Osteoblast (primary cell): ENCODE measurements around the gene FAM174A. TPM values are rescaled to one million over a fixed set of nuclear protein-coding genes. Genes with fewer than 3 reads are reported as not detected.

Experiments
- DNase-seq: peaks from one replicate; pipeline ENCODE4 v3.0.0; 2011; ENCODE audit warnings: low spot score, mixed read lengths; ENCODE audit not compliant: insufficient read length; ENCODE audit errors: missing footprints
- H2AFZ ChIP-seq: 2 replicates; pipeline ENCODE4 v1.6.0; 2011; ENCODE audit warnings: mild to moderate bottlenecking, low read length
- H3K27ac ChIP-seq: 2 replicates; pipeline ENCODE4 v1.5.1; 2011; ENCODE audit warnings: mild to moderate bottlenecking, low read depth, low read length, moderate library complexity
- H3K27me3 ChIP-seq: 2 replicates; pipeline ENCODE4 v1.6.0; 2012; ENCODE audit warnings: mild to moderate bottlenecking, control low read depth, inconsistent platforms, low read length, moderate library complexity; ENCODE audit not compliant: insufficient read depth
- H3K36me3 ChIP-seq: 2 replicates; pipeline ENCODE4 v1.5.1; 2011; ENCODE audit warnings: mild to moderate bottlenecking, low read length, control low read depth, moderate library complexity; ENCODE audit not compliant: insufficient read depth
- H3K4me1 ChIP-seq: 2 replicates; pipeline ENCODE4 v1.5.1; 2011; ENCODE audit warnings: mild to moderate bottlenecking, low read length, control low read depth, moderate library complexity; ENCODE audit not compliant: insufficient read depth
- H3K4me2 ChIP-seq: 2 replicates; pipeline ENCODE4 v1.6.0; 2011; ENCODE audit warnings: mild to moderate bottlenecking, low read length; ENCODE audit not compliant: insufficient read depth
- H3K4me3 ChIP-seq: fragments of 200-600 bp; sonication (generic); 3 replicates; pipeline ENCODE4 v1.5.1; 2012; ENCODE audit warnings: mild to moderate bottlenecking, low read length, inconsistent platforms; ENCODE audit not compliant: insufficient read depth
- H3K79me2 ChIP-seq: 2 replicates; pipeline ENCODE4 v1.6.0; 2012; ENCODE audit warnings: mild to moderate bottlenecking, low read length, control low read depth, inconsistent platforms; ENCODE audit not compliant: insufficient read depth
- H3K9me3 ChIP-seq: 2 replicates; pipeline ENCODE4 v1.5.1; 2011; ENCODE audit warnings: low read depth, low read length, control low read depth
- H4K20me1 ChIP-seq: 2 replicates; pipeline ENCODE4 v1.6.0; 2012; ENCODE audit warnings: mild to moderate bottlenecking, low read length, control low read depth; ENCODE audit not compliant: insufficient read depth
- total RNA-seq: library from RNA; depleted of rRNA; stranded (reverse); fragments of >200 nt; gene quantifications from 2 replicates; pipeline ENCODE4 v1.2.3, GENCODE V29; 2012
- TF ChIP-seq, protein P1 (sequence below): IDR thresholded peaks from 2 replicates; pipeline ENCODE4 v1.5.1; 2011; ENCODE audit warnings: mild to moderate bottlenecking, low read depth, low read length, moderate library complexity; ENCODE audit errors: extremely low read depth

FAM174A gene
- total RNA-seq, 1 donor, result 22.1 TPM

GRCh38 chr5:100577506-100577905, 42.3 kb downstream of the FAM174A start:
- H3K27ac ChIP-seq, result no peak overlapping the region
- TF ChIP-seq, protein P1, sequence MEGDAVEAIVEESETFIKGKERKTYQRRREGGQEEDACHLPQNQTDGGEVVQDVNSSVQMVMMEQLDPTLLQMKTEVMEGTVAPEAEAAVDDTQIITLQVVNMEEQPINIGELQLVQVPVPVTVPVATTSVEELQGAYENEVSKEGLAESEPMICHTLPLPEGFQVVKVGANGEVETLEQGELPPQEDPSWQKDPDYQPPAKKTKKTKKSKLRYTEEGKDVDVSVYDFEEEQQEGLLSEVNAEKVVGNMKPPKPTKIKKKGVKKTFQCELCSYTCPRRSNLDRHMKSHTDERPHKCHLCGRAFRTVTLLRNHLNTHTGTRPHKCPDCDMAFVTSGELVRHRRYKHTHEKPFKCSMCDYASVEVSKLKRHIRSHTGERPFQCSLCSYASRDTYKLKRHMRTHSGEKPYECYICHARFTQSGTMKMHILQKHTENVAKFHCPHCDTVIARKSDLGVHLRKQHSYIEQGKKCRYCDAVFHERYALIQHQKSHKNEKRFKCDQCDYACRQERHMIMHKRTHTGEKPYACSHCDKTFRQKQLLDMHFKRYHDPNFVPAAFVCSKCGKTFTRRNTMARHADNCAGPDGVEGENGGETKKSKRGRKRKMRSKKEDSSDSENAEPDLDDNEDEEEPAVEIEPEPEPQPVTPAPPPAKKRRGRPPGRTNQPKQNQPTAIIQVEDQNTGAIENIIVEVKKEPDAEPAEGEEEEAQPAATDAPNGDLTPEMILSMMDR, result no peak
- no peaks in the 10 kb centered on the region for H3K9me3 ChIP-seq
- H3K4me2 ChIP-seq, result no peak overlapping the region
- H3K27me3 ChIP-seq, result no peaks in the 10 kb centered on the region
- no peak overlapping the region for H2AFZ ChIP-seq
- H3K79me2 ChIP-seq, result no peaks in the 10 kb centered on the region
- no peaks in the 10 kb centered on the region for H3K36me3 ChIP-seq
- no peak overlapping the region for H3K4me3 ChIP-seq
- no peaks in the 10 kb centered on the region for H4K20me1 ChIP-seq
- no peak for DNase-seq
- H3K4me1 ChIP-seq, result no peaks in the 10 kb centered on the region

- Histone ChIP-seq H3K27ac (no peak overlapping the region), H3K4me2 (no peak overlapping the region), H3K4me3 (no peak overlapping the region), H3K4me1 (no peaks in the 10 kb centered on the region), H3K36me3 (no peaks in the 10 kb centered on the region), H2AFZ (no peak overlapping the region), H3K27me3 (no peaks in the 10 kb centered on the region), H3K79me2 (no peaks in the 10 kb centered on the region), H4K20me1 (no peaks in the 10 kb centered on the region), H3K9me3 (no peaks in the 10 kb centered on the region)
- DNase-seq, result no peak
- TF ChIP-seq, protein P1, result no peak
Measured at GRCh38 chr5:100584069-100584468, 48.9 kb downstream of the FAM174A start.

DNA sequence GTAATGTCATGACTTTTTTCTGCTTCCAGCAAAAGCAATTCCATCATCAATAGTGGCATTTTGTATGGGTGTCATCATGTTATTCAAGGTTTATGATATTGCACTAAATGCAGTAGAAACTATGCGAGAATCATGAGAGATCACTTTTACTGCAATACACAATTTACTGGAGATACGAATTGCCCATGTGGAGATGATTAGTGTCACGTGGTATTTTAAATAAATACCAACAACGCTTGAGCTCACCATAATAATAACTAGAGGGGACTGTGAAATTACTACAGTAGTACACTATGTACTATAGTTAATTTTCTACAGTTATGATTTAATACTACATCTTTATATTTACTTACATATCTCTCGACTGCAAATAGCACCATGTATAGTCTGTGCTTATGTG, 49.7 kb downstream of the FAM174A start:
- Histone ChIP-seq H3K27ac (no peak overlapping the region), H3K4me2 (no peak overlapping the region), H3K4me3 (no peak overlapping the region), H3K27me3 (no peaks in the 10 kb centered on the region), H3K79me2 (no peaks in the 10 kb centered on the region), H3K36me3 (no peaks in the 10 kb centered on the region), H2AFZ (no peak overlapping the region), H3K4me1 (no peaks in the 10 kb centered on the region), H4K20me1 (no peaks in the 10 kb centered on the region), H3K9me3 (no peaks in the 10 kb centered on the region)
- TF ChIP-seq, protein P1, result no peak
- no peak for DNase-seq

- Histone ChIP-seq H3K9me3 (no peaks in the 10 kb centered on the region), H3K4me3 (no peak overlapping the region), H3K27ac (no peak overlapping the region), H3K36me3 (no peaks in the 10 kb centered on the region), H3K27me3 (no peaks in the 10 kb centered on the region), H3K4me1 (peaks cover 16% of the 10 kb centered on the region), H4K20me1 (no peaks in the 10 kb centered on the region), H2AFZ (no peak overlapping the region), H3K4me2 (no peak overlapping the region), H3K79me2 (no peaks in the 10 kb centered on the region)
- no peak for DNase-seq
- TF ChIP-seq, protein P1, result no peak
Measured at GRCh38 chr5:100590867-100591266, 55.7 kb downstream of the FAM174A start.
